Nephron (organoid): ENCODE results near the gene MCCD1.
A peak's percentile ranks its signal among the peaks of the same experiment; 100 is the strongest.
"Not testable (repeated sequence)": the region's sequence is repeated elsewhere in the genome, so short reads cannot be mapped to it uniquely, and the experiment has no call there.

Source experiments
- H3K27ac Mint-ChIP-seq, 3 experiments: 2 replicates each; pipeline ENCODE4 v1.8.0; 2020; ENCODE audit warnings: mixed read lengths in 3 of 3, mild to moderate bottlenecking in 2 of 3, moderate library complexity in 1 of 3
- H3K27me3 Mint-ChIP-seq: 2 replicates; pipeline ENCODE4 v1.8.0; 2021; ENCODE audit warnings: low read depth, mild to moderate bottlenecking, moderate library complexity, mixed read lengths
- H3K36me3 Mint-ChIP-seq: 2 replicates; pipeline ENCODE4 v1.8.0; 2020; ENCODE audit warnings: low read depth, mixed read lengths
- H3K4me1 Mint-ChIP-seq: 2 replicates; pipeline ENCODE4 v1.8.0; 2020; ENCODE audit warnings: mixed read lengths
- H3K4me3 Mint-ChIP-seq, 3 experiments: 2 replicates each; pipeline ENCODE4 v1.8.0; 2020; ENCODE audit warnings: mild to moderate bottlenecking in 3 of 3, mixed read lengths in 3 of 3, moderate library complexity in 2 of 3
- H3K9me3 Mint-ChIP-seq: 2 replicates; pipeline ENCODE4 v1.8.0; 2020; ENCODE audit warnings: mixed read lengths
- TF ChIP-seq, protein P1 (sequence below), 3 experiments: fragments of 200-600 bp; sonication (generic); IDR thresholded peaks; one replicate each; pipeline ENCODE4 v1.5.0; 2021; ENCODE audit warnings: antibody characterized with exemption in 3 of 3; ENCODE audit not compliant: unreplicated experiment in 3 of 3

Gene MCCD1

DNA sequence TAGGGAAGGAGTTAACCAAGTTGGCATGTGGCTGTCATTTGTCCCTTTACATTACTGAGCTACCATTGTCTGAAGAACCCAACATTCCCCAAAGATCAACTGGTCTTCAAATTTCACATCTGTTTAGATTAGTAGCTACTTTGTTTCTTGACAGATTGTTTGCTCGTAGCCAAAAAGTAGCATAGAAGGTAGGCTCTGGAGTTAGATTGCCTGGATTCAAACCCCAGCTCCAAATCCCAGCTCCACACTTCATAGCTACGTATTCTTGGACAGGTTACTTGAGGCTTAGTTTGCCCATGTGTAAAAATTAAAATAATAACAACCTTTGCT is 19.7 kb downstream of the MCCD1 start:
- Mint-ChIP-seq H3K36me3 (peaks cover 28% of the 10 kb centered on the region), H3K4me3 (peak overlapping the region; percentile 73 to 89 (median 83)), H3K9me3 (no peaks in the 10 kb centered on the region), H3K27me3 (no peaks in the 10 kb centered on the region), H3K4me1 (peaks cover 34% of the 10 kb centered on the region), H3K27ac (peak overlapping the region in 2 of 3 experiments; percentile 40 to 89)
- TF ChIP-seq, protein P1, sequence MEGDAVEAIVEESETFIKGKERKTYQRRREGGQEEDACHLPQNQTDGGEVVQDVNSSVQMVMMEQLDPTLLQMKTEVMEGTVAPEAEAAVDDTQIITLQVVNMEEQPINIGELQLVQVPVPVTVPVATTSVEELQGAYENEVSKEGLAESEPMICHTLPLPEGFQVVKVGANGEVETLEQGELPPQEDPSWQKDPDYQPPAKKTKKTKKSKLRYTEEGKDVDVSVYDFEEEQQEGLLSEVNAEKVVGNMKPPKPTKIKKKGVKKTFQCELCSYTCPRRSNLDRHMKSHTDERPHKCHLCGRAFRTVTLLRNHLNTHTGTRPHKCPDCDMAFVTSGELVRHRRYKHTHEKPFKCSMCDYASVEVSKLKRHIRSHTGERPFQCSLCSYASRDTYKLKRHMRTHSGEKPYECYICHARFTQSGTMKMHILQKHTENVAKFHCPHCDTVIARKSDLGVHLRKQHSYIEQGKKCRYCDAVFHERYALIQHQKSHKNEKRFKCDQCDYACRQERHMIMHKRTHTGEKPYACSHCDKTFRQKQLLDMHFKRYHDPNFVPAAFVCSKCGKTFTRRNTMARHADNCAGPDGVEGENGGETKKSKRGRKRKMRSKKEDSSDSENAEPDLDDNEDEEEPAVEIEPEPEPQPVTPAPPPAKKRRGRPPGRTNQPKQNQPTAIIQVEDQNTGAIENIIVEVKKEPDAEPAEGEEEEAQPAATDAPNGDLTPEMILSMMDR (IDR thresholded peaks at IDR 0.05; ENCODE audit: unreplicated experiment in 3 of 3): no peak

DNA sequence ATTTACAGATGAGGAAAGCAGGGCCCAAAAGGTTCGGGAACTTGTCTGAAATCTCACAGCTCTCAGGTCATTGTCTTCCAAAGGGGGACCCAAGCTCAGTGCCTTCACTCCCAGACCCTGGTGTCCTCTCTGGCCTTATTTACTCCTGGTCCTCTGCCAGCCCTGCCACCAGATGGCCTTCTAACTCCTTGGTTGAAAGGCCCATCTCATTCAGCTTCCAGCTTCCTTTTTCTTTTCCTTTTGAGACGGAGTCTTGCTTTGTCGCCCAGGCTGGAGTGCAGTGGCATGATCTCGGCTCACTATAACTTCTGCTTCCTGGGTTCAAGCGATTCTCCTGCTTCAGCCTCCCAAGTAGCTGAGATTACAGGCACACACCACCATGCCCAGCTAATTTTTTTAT is 22.6 kb downstream of the MCCD1 start:
- H3K4me1 Mint-ChIP-seq: peaks cover 18% of the 10 kb centered on the region
- peaks cover 33% of the 10 kb centered on the region for H3K36me3 Mint-ChIP-seq
- peak overlapping the region in 2 of 3 experiments; percentile 27 to 42 for H3K4me3 Mint-ChIP-seq
- H3K9me3 Mint-ChIP-seq, H3K27me3 Mint-ChIP-seq: not testable (repeated sequence)
- TF ChIP-seq, protein P1 (IDR thresholded peaks at IDR 0.05; ENCODE audit: unreplicated experiment in 3 of 3): peak in 2 of 3 experiments; percentile 15 to 22
- H3K27ac Mint-ChIP-seq: peak overlapping the region in 2 of 3 experiments; percentile 57 to 64

DNA sequence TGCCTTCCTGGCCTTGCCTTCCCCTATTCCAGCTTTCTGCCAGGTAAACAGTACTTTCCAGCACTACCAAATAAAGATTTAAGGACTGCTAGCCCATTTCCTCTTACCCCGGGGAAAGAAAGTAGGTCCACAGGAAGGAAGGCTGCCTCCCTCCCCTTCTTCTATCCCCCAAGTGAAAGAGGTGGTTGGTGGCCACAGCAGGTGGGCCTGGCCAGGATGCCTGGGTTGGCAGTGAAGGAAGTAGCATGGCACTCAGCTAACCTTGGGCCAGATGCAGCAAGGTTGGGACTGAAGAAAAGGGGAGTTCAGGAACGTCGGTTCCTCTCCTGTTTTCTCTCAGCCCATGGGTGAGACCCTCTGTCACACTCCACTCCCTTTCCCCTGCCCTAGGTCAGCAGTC is 27.5 kb downstream of the MCCD1 start:
- Mint-ChIP-seq H3K27me3 (no peaks in the 10 kb centered on the region), H3K9me3 (no peaks in the 10 kb centered on the region), H3K4me3 (no peak overlapping the region), H3K4me1 (no peaks in the 10 kb centered on the region), H3K27ac (no peak overlapping the region), H3K36me3 (peaks cover 42% of the 10 kb centered on the region)
- TF ChIP-seq, protein P1 (IDR thresholded peaks at IDR 0.05; ENCODE audit: unreplicated experiment in 3 of 3): no peak

DNA sequence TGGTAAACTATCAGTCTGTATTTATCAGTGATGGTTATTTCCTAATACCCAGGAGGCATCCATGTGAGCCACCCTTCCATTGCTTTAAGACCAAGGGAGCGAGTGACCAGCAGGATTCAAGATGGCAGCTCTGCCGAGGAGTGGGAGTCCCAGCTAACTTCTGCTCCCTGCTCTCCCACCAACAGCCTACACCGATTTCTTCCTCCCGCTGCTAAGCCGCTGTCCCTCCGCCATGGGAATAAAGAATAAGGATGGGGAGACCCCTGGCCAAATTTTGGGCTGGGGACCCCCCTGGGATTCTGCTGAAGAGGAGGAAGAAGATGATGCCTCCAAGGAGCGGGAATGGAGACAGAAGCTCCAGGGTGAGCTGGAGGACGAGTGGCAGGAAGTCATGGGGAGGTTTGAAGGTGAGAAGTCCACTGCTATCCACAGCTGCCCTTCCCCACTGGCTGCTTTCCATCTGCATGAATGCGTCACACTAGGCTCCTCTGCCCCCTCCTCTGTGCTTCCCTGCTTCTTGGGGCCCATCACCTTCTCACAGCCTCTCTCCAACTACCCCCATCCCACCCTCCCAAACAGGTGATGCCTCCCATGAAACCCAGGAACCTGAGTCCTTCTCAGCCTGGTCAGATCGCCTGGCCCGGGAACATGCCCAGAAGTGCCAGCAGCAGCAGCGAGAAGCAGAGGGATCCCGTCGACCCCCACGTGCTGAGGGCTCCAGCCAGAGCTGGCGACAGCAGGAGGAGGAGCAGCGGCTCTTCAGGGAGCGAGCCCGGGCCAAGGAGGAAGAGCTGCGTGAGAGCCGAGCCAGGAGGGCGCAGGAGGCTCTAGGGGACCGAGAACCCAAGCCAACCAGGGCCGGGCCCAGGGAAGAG is 28.9 kb downstream of the MCCD1 start:
- no peaks in the 10 kb centered on the region for H3K4me1 Mint-ChIP-seq
- peaks cover 39% of the 10 kb centered on the region for H3K36me3 Mint-ChIP-seq
- no peak overlapping the region for H3K4me3 Mint-ChIP-seq
- H3K27me3 Mint-ChIP-seq: no peaks in the 10 kb centered on the region
- H3K9me3 Mint-ChIP-seq: no peaks in the 10 kb centered on the region
- TF ChIP-seq, protein P1 (IDR thresholded peaks at IDR 0.05; ENCODE audit: unreplicated experiment in 3 of 3): no peak
- no peak overlapping the region for H3K27ac Mint-ChIP-seq

DNA sequence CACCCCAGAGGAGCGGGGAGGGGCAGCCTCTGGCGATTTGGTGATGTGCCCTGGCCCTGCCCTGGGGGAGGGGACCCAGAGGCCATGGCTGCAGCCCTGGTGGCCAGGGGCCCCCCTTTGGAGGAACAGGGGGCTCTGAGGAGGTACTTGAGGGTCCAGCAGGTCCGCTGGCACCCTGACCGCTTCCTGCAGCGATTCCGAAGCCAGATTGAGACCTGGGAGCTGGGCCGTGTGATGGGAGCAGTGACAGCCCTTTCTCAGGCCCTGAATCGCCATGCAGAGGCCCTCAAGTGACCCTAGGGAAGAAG is 29.5 kb downstream of the MCCD1 start:
- no peak overlapping the region for H3K4me3 Mint-ChIP-seq
- H3K9me3 Mint-ChIP-seq: no peaks in the 10 kb centered on the region
- TF ChIP-seq, protein P1 (IDR thresholded peaks at IDR 0.05; ENCODE audit: unreplicated experiment in 3 of 3): no peak
- no peak overlapping the region for H3K27ac Mint-ChIP-seq
- H3K27me3 Mint-ChIP-seq: no peaks in the 10 kb centered on the region
- H3K36me3 Mint-ChIP-seq: peaks cover 37% of the 10 kb centered on the region
- no peaks in the 10 kb centered on the region for H3K4me1 Mint-ChIP-seq
